GM18507 (cell line): ENCODE results near the gene TOLLIP.
A peak's percentile ranks its signal among the peaks of the same experiment; 100 is the strongest.
"Not testable (repeated sequence)": the region's sequence is repeated elsewhere in the genome, so short reads cannot be mapped to it uniquely, and the experiment has no call there.

Source experiments
- DNase-seq: peaks from one replicate; pipeline ENCODE4 v3.0.0; 2011; ENCODE audit warnings: low read depth; ENCODE audit not compliant: insufficient read length; ENCODE audit errors: extremely low spot score
- FAIRE-seq: peaks from 2 replicates; lab custom pipeline; 2011; peaks lifted over from hg19 to GRCh38; lab: Jason Lieb, UNC

The TOLLIP gene

GRCh38 chr11:1272531-1272930, 36.9 kb downstream of the TOLLIP start:
- DNase-seq (no peak), FAIRE-seq (no peak)

GRCh38 chr11:1271927-1272326, 37.5 kb downstream of the TOLLIP start:
- DNase-seq (no peak), FAIRE-seq (no peak)

GRCh38 chr11:1271406-1271805, 38.0 kb downstream of the TOLLIP start:
- DNase-seq (no peak), FAIRE-seq (no peak)

- DNase-seq (no peak), FAIRE-seq (no peak)
These were observed 38.4 kb downstream of the TOLLIP start for GRCh38 chr11:1271002-1271401.

GRCh38 chr11:1270476-1270875, 39.0 kb downstream of the TOLLIP start:
- DNase-seq (no peak), FAIRE-seq (no peak)

GRCh38 chr11:1269957-1270356, 39.5 kb downstream of the TOLLIP start:
- DNase-seq (no peak), FAIRE-seq (no peak)

- no peak for FAIRE-seq
- no peak for DNase-seq
These were observed 41.9 kb downstream of the TOLLIP start for GRCh38 chr11:1267441-1268100.

- not testable (repeated sequence) for FAIRE-seq, DNase-seq
These were observed 42.5 kb downstream of the TOLLIP start for GRCh38 chr11:1266976-1267375.

GRCh38 chr11:1265480-1265879, 44.0 kb downstream of the TOLLIP start:
- FAIRE-seq, DNase-seq: not testable (repeated sequence)

GRCh38 chr11:1264444-1264843, 45.0 kb downstream of the TOLLIP start:
- not testable (repeated sequence) for DNase-seq
- FAIRE-seq: peak; percentile 18

- DNase-seq (no peak), FAIRE-seq (no peak)
These were observed 46.4 kb downstream of the TOLLIP start for GRCh38 chr11:1263010-1263409.

- FAIRE-seq (peak; percentile 88), DNase-seq (peak; percentile 71)
These were observed 47.0 kb downstream of the TOLLIP start for GRCh38 chr11:1262172-1263006.

- FAIRE-seq (no peak), DNase-seq (no peak)
These were observed 48.0 kb downstream of the TOLLIP start for GRCh38 chr11:1261241-1262071.

GRCh38 chr11:1260620-1261019, 48.8 kb downstream of the TOLLIP start:
- DNase-seq (no peak), FAIRE-seq (no peak)

- FAIRE-seq (no peak), DNase-seq (peak; percentile 26)
These were observed 49.4 kb downstream of the TOLLIP start for GRCh38 chr11:1260023-1260501.

- FAIRE-seq (no peak), DNase-seq (no peak)
These were observed 49.9 kb downstream of the TOLLIP start for GRCh38 chr11:1259561-1259960.

GRCh38 chr11:1259076-1259461, 50.4 kb downstream of the TOLLIP start:
- DNase-seq: no peak

GRCh38 chr11:1258401-1259075, 50.9 kb downstream of the TOLLIP start:
- no peak for FAIRE-seq
- DNase-seq: no peak

More at GRCh38 chr11:1259076-1259461, 50.4 kb downstream of the TOLLIP start:
- FAIRE-seq: no peak

- FAIRE-seq: no peak
- DNase-seq: no peak
These were observed 51.5 kb downstream of the TOLLIP start for GRCh38 chr11:1257916-1258315.
